ENCODE data around the gene MKKS. TPM values are rescaled to one million over a fixed set of nuclear protein-coding genes. Genes with fewer than 3 reads are reported as not detected.
"Not testable (repeated sequence)": the region's sequence is repeated elsewhere in the genome, so short reads cannot be mapped to it uniquely, and the experiment has no call there.

The MKKS gene
- total RNA-seq, 1 donor from 2014 or later, result 27.2 TPM

GRCh38 chr20:10427060-10427692 is 6.8 kb downstream of the MKKS start:
- intact Hi-C loops (cut with DNase I), result loop anchor here (10.0 kb wide), 1 partner anchor 452 kb away; no protein-coding TSS in a partner anchor
- DNase-seq (peak; percentile 68), ATAC-seq (ENCODE audit: poor library complexity) (peak; percentile 70)

GRCh38 chr20:10423735-10424134 is 10.3 kb downstream of the MKKS start:
- DNase-seq, result no peak
- intact Hi-C loops (cut with DNase I), result loop anchor here (10.0 kb wide), 1 partner anchor 449 kb away; no protein-coding TSS in a partner anchor
- no peak for ATAC-seq (ENCODE audit: poor library complexity)

- no peak for ATAC-seq (ENCODE audit: poor library complexity)
These were observed 14.4 kb downstream of the MKKS start for GRCh38 chr20:10419550-10420133.

GRCh38 chr20:10417218-10417617 is 16.8 kb downstream of the MKKS start:
- intact Hi-C loops (cut with DNase I); DNase-seq; ATAC-seq (ENCODE audit: poor library complexity): not testable (repeated sequence)

More at GRCh38 chr20:10419550-10420133, 14.4 kb downstream of the MKKS start:
- intact Hi-C loops (cut with DNase I), result loop anchor here (10.0 kb wide), 1 partner anchor 445 kb away; no protein-coding TSS in a partner anchor
- DNase-seq, result no peak

GRCh38 chr20:10415013-10415650 is 18.9 kb downstream of the MKKS start:
- intact Hi-C loops (cut with DNase I), result no loop called here
- DNase-seq, result no peak

GRCh38 chr20:10412591-10413408 is 21.2 kb downstream of the MKKS start:
- intact Hi-C loops (cut with DNase I), result no loop called here
- ATAC-seq (ENCODE audit: poor library complexity), result no peak

More at GRCh38 chr20:10415013-10415650, 18.9 kb downstream of the MKKS start:
- no peak for ATAC-seq (ENCODE audit: poor library complexity)

GRCh38 chr20:10411673-10412072 is 22.3 kb downstream of the MKKS start:
- DNase-seq (no peak), ATAC-seq (ENCODE audit: poor library complexity) (no peak)
- intact Hi-C loops (cut with DNase I), result no loop called here

More at GRCh38 chr20:10412591-10413408, 21.2 kb downstream of the MKKS start:
- no peak for DNase-seq

- DNase-seq, result no peak
- ATAC-seq (ENCODE audit: poor library complexity), result no peak
- intact Hi-C loops (cut with DNase I), result no loop called here
These were observed 25.8 kb downstream of the MKKS start for GRCh38 chr20:10408108-10408813.

GRCh38 chr20:10404959-10405530 is 29.0 kb downstream of the MKKS start:
- intact Hi-C loops (cut with DNase I), result no loop called here
- DNase-seq, result no peak
- ATAC-seq (ENCODE audit: poor library complexity), result no peak

GRCh38 chr20:10404023-10404628 is 29.9 kb downstream of the MKKS start:
- ATAC-seq (ENCODE audit: poor library complexity), result no peak
- intact Hi-C loops (cut with DNase I), result no loop called here
- no peak for DNase-seq

- ATAC-seq (ENCODE audit: poor library complexity) (no peak), DNase-seq (no peak)
- intact Hi-C loops (cut with DNase I), result no loop called here
These were observed 30.9 kb downstream of the MKKS start for GRCh38 chr20:10402938-10403608.

- intact Hi-C loops (cut with DNase I), result no loop called here
- no peak for DNase-seq
- ATAC-seq (ENCODE audit: poor library complexity), result no peak
These were observed 35.1 kb downstream of the MKKS start for GRCh38 chr20:10398834-10399369.

GRCh38 chr20:10394752-10395151 is 39.3 kb downstream of the MKKS start:
- intact Hi-C loops (cut with DNase I); ATAC-seq (ENCODE audit: poor library complexity); DNase-seq: not testable (repeated sequence)

- ATAC-seq (ENCODE audit: poor library complexity) (no peak), DNase-seq (no peak)
- intact Hi-C loops (cut with DNase I), result no loop called here
These were observed 43.3 kb downstream of the MKKS start for GRCh38 chr20:10390709-10391108.

- ATAC-seq (ENCODE audit: poor library complexity), result no peak
- intact Hi-C loops (cut with DNase I), result no loop called here
- DNase-seq, result no peak
These were observed 45.4 kb downstream of the MKKS start for GRCh38 chr20:10388597-10388996.

- intact Hi-C loops (cut with DNase I), result no loop called here
- ATAC-seq (ENCODE audit: poor library complexity), result no peak
- DNase-seq, result no peak
These were observed 46.3 kb downstream of the MKKS start for GRCh38 chr20:10387686-10388085.

All from Right ventricle myocardium superior (tissue), 1 donor.